ENCODE results near the gene ZC3H18.

DNA sequence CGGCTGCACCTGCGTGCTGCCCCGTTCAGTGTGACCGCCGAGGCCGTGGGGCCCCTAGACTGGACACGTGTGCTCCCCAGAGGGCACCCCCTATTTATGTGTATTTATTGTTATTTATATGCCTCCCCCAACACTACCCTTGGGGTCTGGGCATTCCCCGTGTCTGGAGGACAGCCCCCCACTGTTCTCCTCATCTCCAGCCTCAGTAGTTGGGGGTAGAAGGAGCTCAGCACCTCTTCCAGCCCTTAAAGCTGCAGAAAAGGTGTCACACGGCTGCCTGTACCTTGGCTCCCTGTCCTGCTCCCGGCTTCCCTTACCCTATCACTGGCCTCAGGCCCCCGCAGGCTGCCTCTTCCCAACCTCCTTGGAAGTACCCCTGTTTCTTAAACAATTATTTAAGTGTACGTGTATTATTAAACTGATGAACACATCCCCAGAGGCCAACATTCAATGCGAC, 69.9 kb downstream of the ZC3H18 start:
- TF ChIP-seq, protein P1, sequence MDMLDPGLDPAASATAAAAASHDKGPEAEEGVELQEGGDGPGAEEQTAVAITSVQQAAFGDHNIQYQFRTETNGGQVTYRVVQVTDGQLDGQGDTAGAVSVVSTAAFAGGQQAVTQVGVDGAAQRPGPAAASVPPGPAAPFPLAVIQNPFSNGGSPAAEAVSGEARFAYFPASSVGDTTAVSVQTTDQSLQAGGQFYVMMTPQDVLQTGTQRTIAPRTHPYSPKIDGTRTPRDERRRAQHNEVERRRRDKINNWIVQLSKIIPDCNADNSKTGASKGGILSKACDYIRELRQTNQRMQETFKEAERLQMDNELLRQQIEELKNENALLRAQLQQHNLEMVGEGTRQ (IDR thresholded peaks at IDR 0.05; ENCODE audit: low read depth, low read length), result no peak
- TF ChIP-seq POLR2A (IDR thresholded peaks at IDR 0.05; ENCODE audit: low read depth, low read length), result no peak
- TF ChIP-seq RFX5 (IDR thresholded peaks at IDR 0.05; ENCODE audit: low read depth, low read length), result no peak
- no peak for TF ChIP-seq CTCF (conservative IDR thresholded peaks at IDR 0.05; ENCODE audit: low read depth, low read length)
- TF ChIP-seq MXI1 (IDR thresholded peaks at IDR 0.05; ENCODE audit: borderline replicate concordance, low read depth, low read length), result no peak
- TF ChIP-seq SMC3 (IDR thresholded peaks at IDR 0.05; ENCODE audit: low read depth, low read length), result no peak
- no peak for TF ChIP-seq BHLHE40 (IDR thresholded peaks at IDR 0.05; ENCODE audit: low read depth, low read length)
- no peak for TF ChIP-seq MAFK (IDR thresholded peaks at IDR 0.05; ENCODE audit: low read depth, low read length)
- no peak for TF ChIP-seq RAD21 (IDR thresholded peaks at IDR 0.05; ENCODE audit: low read length)
- TF ChIP-seq ELK1 (IDR thresholded peaks at IDR 0.05; ENCODE audit: borderline replicate concordance, low read depth, low read length), result no peak
- no peak for TF ChIP-seq CEBPB (IDR thresholded peaks at IDR 0.05; ENCODE audit: low read depth, low read length)
- TF ChIP-seq CHD1 (IDR thresholded peaks at IDR 0.05; ENCODE audit: low read depth, low read length), result no peak
